ENCODE data around the gene MGRN1. TPM values are rescaled to one million over a fixed set of nuclear protein-coding genes. Genes with fewer than 3 reads are reported as not detected.

Gene MGRN1
- total and polyA plus RNA-seq, 2 donors = 22.5 to 34.9 TPM

DNA sequence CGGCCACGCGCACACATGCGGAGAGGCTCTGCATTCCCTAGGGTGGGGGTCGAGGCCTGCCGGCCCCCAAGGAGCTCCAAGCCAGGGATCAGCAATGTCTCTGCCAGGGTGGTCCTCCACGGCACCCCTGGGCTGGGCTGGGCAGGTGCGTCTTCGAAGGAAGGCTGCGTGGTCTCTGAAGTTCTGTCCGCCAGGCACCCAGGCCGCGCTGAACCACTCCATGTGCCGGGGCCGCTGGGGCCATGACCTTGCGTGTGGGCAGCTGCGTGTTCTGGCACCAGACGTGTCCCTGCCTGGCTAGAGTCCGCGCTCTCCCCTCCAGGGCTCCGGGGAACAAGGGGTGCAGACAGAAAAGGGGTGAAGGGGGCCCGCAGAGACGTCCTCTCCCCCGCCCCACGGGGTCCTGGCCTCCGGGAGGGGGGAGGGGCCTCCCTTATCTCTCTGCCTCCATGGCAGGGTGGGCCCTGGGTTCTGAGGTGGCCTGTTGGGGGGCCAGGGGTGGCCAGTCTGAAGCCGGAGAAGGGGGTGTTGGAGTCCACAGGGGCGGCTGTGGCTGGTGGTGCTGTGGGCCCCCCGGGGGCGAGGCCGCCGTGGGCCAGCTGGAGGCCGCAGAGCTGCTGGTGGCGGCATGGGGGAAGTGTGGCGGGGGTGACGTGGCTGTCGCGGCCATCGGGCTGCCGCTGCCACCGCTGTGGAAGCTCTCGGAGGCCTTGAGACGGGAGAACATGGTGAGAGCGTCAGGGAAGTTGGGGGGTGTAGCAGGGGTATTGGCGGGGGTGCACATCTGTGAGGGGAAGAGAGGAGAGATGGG is 15.2 kb upstream of the MGRN1 start:
- no peak for DNase-seq (ENCODE audit: extremely low spot score)
- WGBS = 87% methylated on average over 45 of the region's 45 CpGs
- peaks cover 1% of the 10 kb centered on the region for H3K4me1 ChIP-seq (ENCODE audit: insufficient read depth)

DNA sequence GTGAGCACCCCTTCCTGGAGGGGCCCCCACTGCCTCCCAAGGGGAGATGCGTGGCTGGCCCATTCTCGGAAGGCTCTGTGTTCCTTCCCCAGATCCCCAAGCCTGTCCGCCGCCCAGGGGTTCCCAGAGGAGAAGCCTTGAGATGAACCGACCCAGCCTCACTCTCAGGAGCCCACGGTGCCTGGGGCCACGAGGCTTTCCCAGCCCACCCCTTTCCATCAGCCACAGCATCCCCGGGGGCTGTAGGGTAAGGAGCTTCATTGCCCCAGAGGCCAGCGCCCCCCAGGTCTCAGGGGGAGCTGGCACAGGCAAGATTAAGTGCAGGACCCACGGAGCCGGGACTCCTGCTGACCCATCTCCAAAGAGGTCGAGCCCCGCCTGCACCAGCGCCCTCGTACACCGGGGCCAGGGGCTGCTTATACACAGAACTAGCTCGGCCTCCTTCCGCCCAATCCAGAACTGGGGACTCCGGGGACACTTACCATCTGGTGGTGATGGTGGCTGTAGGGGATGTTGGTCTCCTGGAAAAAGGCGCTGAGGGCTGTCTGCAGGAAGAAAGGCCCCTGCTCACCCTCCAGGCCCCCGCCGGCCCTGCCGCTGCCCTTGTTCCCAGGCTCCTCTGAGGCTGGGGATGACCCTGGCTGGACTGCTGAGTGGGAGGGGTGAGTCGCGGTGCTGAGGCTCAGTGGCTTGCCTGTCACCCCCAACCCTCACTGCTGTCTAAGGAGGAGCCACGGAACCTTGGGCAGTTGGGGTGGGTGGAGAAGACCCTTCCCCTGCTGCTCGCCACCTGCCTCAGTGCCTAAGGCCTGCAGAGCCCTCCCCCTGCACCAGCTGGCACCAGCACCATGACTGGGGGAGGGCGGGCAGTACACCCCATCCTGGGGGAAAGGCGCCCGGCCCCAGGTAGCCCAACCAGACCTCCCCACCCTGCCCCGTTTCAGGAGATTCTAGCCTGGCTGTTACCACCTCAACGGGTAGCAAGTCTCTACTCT is 14.3 kb upstream of the MGRN1 start:
- H3K27ac ChIP-seq (ENCODE audit: low read depth) = no peak overlapping the region
- 82% methylated on average over 32 of the region's 32 CpGs for WGBS
- H3K36me3 ChIP-seq (ENCODE audit: insufficient read depth) = no peaks in the 10 kb centered on the region
- no peak overlapping the region for H3K4me3 ChIP-seq (ENCODE audit: low read depth, low read length)
- DNase-seq (ENCODE audit: extremely low spot score) = no peak
- peaks cover 1% of the 10 kb centered on the region for H3K4me1 ChIP-seq (ENCODE audit: insufficient read depth)

More for the DNA sequence above, 15.2 kb upstream of the MGRN1 start:
- no peak overlapping the region for H3K27ac ChIP-seq (ENCODE audit: low read depth)
- H3K36me3 ChIP-seq (ENCODE audit: insufficient read depth) = no peaks in the 10 kb centered on the region
- no peak overlapping the region for H3K4me3 ChIP-seq (ENCODE audit: low read depth, low read length)

DNA sequence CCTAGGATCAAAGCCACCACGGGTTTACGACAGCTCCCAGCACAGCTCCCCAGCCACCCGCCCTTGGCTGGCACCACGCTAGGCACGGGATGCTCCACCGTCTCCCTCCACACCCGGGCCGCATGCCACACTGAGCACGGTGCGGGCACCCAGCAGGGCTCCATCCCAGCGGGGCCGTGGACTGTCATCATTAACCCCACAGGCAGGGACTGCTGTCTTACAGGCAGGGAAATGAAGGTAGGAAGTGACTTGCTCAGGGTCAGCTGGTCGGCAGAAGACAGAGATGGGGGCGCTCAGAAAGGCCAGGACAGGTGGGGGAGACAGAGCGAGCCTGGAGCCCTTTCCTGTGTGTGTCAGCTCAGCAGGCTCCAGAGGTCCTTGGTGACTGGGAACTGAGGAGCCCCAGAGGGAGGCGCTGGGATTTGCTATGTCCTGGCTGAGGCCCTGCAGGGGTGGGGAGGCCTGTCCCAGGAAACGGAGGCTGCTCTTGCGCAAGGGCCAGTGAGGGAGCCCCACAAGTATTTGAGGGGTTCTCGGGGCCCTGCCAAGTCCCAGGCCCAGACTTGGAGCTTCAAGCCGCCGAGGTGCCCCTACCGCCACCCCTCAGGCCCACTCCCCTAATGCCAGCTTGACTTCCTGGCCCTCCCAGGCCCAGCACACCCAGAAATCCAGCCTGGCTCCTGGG is 13.1 kb upstream of the MGRN1 start:
- no peak for DNase-seq (ENCODE audit: extremely low spot score)
- H3K4me3 ChIP-seq (ENCODE audit: low read depth, low read length) = no peak overlapping the region
- no peaks in the 10 kb centered on the region for H3K36me3 ChIP-seq (ENCODE audit: insufficient read depth)
- H3K27ac ChIP-seq (ENCODE audit: low read depth) = no peak overlapping the region
- peaks cover 1% of the 10 kb centered on the region for H3K4me1 ChIP-seq (ENCODE audit: insufficient read depth)
- WGBS = 84% methylated on average over 22 of the region's 22 CpGs

DNA sequence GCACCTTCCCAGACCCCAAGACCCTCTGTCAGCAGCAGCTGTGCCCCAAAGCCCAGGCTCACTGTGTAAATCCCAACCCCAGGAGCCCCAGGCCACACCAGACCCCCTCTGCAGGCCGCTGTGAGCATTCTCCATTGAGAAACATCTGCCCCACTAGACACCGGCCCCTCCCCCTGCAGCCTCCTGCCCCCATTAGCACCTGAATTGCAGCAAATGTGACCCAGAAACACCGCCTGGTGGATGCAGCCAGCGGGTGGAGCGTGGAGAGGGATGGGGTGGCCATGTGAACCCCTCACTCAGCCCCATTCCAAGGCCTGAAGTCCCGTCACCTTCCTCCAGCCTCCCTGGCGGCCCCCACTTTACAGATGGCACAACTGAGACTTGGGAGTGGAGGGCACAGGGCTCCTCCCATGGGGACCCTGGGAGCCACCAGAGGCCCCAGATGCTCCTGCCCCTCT is 12.1 kb upstream of the MGRN1 start:
- H3K4me1 ChIP-seq (ENCODE audit: insufficient read depth) = peaks cover 1% of the 10 kb centered on the region
- 86% methylated on average over 7 of the region's 7 CpGs for WGBS
- peak overlapping the region; percentile 92 for H3K4me3 ChIP-seq (ENCODE audit: low read depth, low read length)
- H3K36me3 ChIP-seq (ENCODE audit: insufficient read depth) = no peaks in the 10 kb centered on the region
- no peak overlapping the region for H3K27ac ChIP-seq (ENCODE audit: low read depth)
- no peak for DNase-seq (ENCODE audit: extremely low spot score)

DNA sequence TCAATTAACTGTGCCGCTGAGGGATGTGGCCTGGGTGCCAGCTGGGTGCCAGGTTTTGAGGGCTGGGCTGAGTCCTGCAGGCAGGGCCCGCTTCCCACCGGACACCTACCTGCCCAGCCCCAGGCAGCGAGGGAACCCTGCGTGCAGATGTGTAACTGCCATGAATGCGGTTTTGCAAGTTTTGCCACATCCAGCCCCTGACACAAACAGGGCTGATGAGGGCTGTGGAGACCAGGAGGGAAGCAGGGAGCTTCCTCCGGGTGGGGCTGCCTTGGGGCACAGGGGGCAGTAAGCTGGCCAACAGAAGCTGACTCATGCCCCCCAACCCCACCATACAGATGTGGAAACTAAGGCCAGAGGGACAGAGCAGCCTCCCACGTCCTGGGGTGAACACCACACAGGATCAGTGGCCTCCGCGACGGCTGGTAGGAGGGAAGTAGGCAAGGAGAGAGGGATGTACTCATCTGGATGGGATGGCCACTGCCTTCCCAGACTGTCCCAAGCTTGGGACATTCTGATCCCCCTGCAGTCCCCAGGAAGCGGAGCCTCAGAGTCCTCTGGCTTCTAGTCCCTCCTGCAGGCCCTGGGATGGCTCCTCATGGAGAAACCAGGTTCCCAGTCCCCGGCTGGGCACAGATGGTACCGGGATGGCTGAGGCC is 11.5 kb upstream of the MGRN1 start:
- Histone ChIP-seq H3K36me3 (ENCODE audit: insufficient read depth) (no peaks in the 10 kb centered on the region), H3K4me1 (ENCODE audit: insufficient read depth) (peaks cover 1% of the 10 kb centered on the region), H3K4me3 (ENCODE audit: low read depth, low read length) (peak overlapping the region; percentile 92), H3K27ac (ENCODE audit: low read depth) (no peak overlapping the region)
- WGBS = 54% methylated on average over 14 of the region's 14 CpGs
- DNase-seq (ENCODE audit: extremely low spot score) = no peak

DNA sequence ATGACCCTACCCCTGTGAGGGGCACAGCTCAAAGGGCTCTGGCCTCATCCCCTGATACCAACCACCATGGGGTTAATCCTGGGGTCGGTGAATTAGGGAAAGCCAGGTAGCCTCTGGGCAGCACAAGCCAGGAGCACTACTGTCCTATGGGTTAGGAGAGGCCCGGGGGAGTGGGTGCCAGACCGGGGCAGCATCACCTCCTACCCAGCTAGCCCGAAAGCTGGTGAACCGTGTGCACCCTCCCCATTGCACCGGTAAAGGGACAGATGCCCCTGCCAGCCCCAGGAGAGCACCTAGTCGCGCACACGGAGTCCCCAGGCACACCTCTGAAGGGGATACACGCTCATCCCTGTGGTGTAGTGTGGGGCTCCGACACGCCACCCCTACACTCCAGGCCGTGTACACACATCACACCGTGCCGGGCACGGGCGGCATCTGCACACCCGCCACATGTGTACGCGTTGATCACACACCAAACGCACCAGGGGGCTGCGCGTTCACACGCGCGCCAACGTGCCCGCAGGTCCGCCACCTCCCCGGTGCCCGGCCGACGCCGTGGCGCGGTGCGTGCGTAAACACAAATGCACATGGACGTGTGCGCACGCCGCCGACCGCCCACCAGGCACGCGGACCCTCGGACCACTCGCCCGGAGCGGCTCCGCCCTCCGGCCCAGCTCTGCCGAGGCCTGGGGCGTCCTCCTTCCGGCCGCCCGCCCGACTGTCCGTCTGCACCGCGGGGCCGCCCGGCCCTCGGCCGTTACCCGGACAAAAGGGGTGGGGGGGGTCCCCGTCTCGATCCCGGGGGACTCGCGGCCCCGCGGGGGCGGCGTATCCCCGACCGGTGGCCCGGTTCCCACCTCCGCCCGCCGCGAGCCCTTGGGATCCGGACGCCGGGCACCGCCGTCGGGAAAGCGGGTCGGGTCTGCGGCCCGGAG is 10.7 kb upstream of the MGRN1 start:
- DNase-seq (ENCODE audit: extremely low spot score) = no peak
- 1% methylated on average over 92 of the region's 92 CpGs for WGBS
- Histone ChIP-seq H3K4me1 (ENCODE audit: insufficient read depth) (peaks cover 1% of the 10 kb centered on the region), H3K36me3 (ENCODE audit: insufficient read depth) (no peaks in the 10 kb centered on the region), H3K4me3 (ENCODE audit: low read depth, low read length) (peak overlapping the region; percentile 92), H3K27ac (ENCODE audit: low read depth) (peak overlapping the region; percentile 83)

DNA sequence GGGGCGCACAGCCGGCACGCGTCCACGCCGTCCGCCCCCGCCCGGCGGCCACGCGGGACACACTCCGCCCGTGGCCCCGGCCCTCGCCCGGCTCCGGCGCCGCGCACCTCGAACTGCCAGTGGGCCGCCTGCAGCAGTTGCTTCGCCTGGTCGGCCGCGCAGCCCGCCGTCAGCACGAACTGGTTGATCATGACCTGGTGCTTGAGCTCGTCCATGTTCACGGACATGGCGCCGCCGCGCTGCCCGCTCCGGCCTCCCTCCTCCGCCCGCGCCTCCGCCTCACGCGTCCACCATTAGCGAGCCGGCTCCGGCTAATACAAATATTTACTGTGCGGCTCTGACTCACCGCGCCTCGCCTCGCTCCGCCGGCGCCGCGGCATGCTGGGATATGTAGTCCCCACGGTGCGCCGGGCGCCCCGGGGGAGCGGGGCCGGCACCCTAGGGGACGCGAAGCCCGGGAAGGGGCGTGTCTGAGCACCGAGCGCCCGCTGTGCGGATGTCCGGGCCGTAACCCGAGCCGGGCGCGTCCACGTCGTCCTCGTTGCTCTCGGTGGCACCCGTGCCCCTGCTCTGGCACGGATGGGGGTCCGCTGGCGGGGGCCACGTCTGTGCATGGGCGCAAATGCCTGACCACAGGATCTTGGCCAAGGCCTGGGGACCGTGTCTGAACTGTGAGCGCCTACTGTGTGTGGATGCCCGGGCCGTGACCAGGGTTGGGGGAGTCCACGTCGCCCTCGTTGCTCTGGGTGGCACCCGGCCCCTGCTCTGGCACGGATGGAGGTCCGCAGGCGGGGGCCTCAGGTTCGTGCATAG is 9.8 kb upstream of the MGRN1 start, which contains the start of gene UBALD1:
Gene UBALD1 (minus strand): TSS at position 318 of the 813 bp plus-strand sequence. CDS start 91 bp downstream, at position 227.
- peaks cover 1% of the 10 kb centered on the region for H3K4me1 ChIP-seq (ENCODE audit: insufficient read depth)

DNA sequence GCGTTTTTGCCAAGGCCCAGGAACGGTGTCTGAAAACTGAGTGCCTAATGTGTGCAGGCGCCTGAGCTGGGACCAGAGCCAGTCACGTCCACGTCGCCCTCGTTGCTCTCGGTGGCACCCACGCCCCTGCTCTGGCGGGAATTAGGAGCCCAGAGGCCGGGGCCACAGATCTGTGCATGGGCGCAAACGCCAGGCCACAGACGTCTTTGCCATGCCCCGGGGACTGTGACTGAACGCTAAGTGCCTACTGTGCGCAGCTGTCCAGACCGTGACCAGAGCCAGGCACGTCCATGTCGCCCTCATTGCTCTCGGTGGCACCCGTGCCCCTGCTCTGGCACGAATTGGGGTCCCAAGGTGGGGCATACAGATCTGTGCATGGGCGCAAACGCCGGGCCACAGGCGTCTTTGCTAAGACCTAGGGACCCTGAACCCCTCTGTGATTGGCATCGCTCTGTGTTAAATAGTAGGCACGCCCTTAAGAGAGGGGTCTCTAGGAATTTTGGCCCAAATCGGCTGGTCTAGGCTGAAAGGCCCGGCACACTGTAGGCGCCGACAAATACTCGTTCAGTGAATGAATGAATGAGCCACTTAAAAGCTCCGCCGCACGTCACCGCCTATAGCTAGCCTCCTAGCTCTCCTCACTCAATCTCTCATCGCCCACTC is 9.1 kb upstream of the MGRN1 start:
- H3K4me3 ChIP-seq (ENCODE audit: low read depth, low read length) = peak overlapping the region; percentile 92
- peak overlapping the region; percentile 87 for H3K27ac ChIP-seq (ENCODE audit: low read depth)
- DNase-seq (ENCODE audit: extremely low spot score) = no peak
- 66% methylated on average over 39 of the region's 39 CpGs for WGBS
- no peaks in the 10 kb centered on the region for H3K36me3 ChIP-seq (ENCODE audit: insufficient read depth)
- H3K4me1 ChIP-seq (ENCODE audit: insufficient read depth) = peaks cover 1% of the 10 kb centered on the region

More for the DNA sequence above, 9.8 kb upstream of the MGRN1 start, which contains the start of gene UBALD1:
- Histone ChIP-seq H3K27ac (ENCODE audit: low read depth) (peak within 1 kb of the TSS; percentile 87), H3K4me3 (ENCODE audit: low read depth, low read length) (peak within 1 kb of the TSS; percentile 92), H3K36me3 (ENCODE audit: insufficient read depth) (no peaks in the 10 kb centered on the region)
- 7% methylated on average over 100 of the region's 100 CpGs for WGBS
- DNase-seq (ENCODE audit: extremely low spot score) = no peak

DNA sequence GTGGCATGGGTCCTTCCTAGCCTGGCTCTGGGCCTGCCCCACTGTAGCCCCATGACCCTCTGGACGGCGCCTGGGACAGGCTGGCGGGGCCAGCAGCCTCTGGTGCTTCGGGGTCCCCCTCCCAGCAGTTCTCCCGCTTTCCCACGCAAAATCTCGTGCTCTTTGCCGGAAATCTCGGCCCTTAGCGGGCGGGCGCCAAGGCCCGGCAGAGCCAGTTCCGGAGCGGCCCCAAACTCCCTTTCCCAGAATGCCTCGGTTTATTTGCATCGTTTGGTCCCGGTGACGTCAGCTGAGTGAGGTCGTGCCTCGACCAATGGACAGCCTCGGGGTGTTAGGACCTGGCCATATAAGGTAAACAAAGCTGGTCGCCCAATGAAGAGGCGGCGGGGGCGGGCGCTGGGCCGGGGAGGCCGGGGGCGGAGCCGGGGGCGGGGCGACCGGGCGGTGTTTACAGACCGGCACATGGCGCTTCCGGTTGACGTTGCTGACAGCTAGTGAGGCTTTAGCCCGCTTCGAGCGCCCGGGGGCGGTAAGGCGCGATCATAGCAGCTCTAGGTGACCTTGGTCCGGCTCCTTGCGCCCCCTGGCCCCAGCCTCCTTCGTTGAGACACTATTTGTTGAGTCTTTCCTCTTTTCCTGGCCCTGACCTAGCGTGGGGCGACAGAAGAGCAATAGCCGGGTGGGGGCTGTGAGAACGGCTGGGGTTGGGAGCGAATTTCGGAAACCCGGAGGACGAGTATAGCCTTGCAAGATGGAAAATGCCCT is 8.4 kb upstream of the MGRN1 start:
- Histone ChIP-seq H3K36me3 (ENCODE audit: insufficient read depth) (no peaks in the 10 kb centered on the region), H3K4me3 (ENCODE audit: low read depth, low read length) (peak overlapping the region; percentile 32), H3K27ac (ENCODE audit: low read depth) (peak overlapping the region; percentile 87), H3K4me1 (ENCODE audit: insufficient read depth) (peaks cover 1% of the 10 kb centered on the region)
- WGBS = under 1% methylated on average over 57 of the region's 57 CpGs
- DNase-seq (ENCODE audit: extremely low spot score) = peak; percentile 100

DNA sequence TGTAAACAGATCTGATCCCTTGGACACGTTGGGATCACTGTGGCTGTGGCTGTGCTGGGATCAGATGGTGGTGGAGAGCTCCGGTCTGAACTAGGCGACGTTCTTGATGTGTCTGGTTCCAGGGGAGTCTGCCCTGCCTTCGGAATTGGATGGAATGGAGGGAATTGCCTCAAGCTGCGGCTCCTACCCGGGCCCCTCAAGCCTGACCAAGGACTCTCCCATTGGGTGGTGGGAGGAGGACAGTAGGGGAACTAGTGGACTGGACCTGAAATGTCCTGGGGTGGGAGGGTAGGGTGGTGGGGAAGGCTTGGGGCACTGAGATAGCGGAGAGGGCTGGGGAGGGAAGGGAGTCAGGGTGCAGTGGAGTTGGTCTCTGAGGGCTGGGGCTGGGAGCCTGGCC is 6.7 kb upstream of the MGRN1 start:
- no peak overlapping the region for H3K27ac ChIP-seq (ENCODE audit: low read depth)
- no peak overlapping the region for H3K4me3 ChIP-seq (ENCODE audit: low read depth, low read length)
- H3K4me1 ChIP-seq (ENCODE audit: insufficient read depth) = no peaks in the 10 kb centered on the region
- no peaks in the 10 kb centered on the region for H3K36me3 ChIP-seq (ENCODE audit: insufficient read depth)
- DNase-seq (ENCODE audit: extremely low spot score) = no peak
- WGBS = 85% methylated on average over 8 of the region's 8 CpGs
